NT2/D1 (cell line): ENCODE data around the gene MAGT1.

Experiments used
- DNase-seq: peaks from one replicate; pipeline ENCODE4 v3.0.0-alpha.2; 2011; ENCODE audit warnings: low read depth, low spot score
- H3K27me3 ChIP-seq: 2 replicates; pipeline ENCODE4 v1.6.0; 2011; ENCODE audit warnings: mild to moderate bottlenecking; ENCODE audit not compliant: insufficient read length, insufficient read depth
- H3K36me3 ChIP-seq: 2 replicates; pipeline ENCODE4 v1.6.1; 2011; ENCODE audit warnings: mild to moderate bottlenecking, low read length, mixed read lengths; ENCODE audit not compliant: insufficient read depth, insufficient read length
- H3K4me1 ChIP-seq: 2 replicates; pipeline ENCODE4 v1.5.1; 2011; ENCODE audit not compliant: insufficient read depth, insufficient read length
- H3K4me3 ChIP-seq: 2 replicates; pipeline ENCODE4 v1.5.1; 2011; ENCODE audit warnings: low read depth; ENCODE audit not compliant: insufficient read length
- H3K9ac ChIP-seq: 2 replicates; pipeline ENCODE4 v1.6.0; 2011; ENCODE audit warnings: low read depth; ENCODE audit not compliant: insufficient read length
- H3K9me3 ChIP-seq: 2 replicates; pipeline ENCODE4 v1.5.1; 2011; ENCODE audit warnings: mild to moderate bottlenecking, low read length; ENCODE audit not compliant: insufficient read depth
- SUZ12 ChIP-seq: IDR thresholded peaks from 2 replicates; pipeline ENCODE4 v1.6.1; 2011; ENCODE audit not compliant: insufficient read length, insufficient read depth; ENCODE audit errors: extremely low read depth
- YY1 ChIP-seq: IDR thresholded peaks from 2 replicates; pipeline ENCODE4 v1.6.1; 2011; ENCODE audit not compliant: insufficient read length, insufficient read depth
- ZNF274 ChIP-seq: IDR thresholded peaks from 2 replicates; pipeline ENCODE4 v1.6.1; 2011; ENCODE audit warnings: mild to moderate bottlenecking, low read depth, low read length

MAGT1 gene

GRCh38 chrX:77785486-77786364 is 109.5 kb downstream of the MAGT1 start, which contains the start of gene ATRX:
Gene ATRX (minus strand): TSS chrX:77786216. CDS start chrX:77786001, 215 bp downstream.
- peak; percentile 71 for DNase-seq
- no peaks in the 10 kb centered on the region for H3K27me3 ChIP-seq
- no peaks in the 10 kb centered on the region for H3K4me1 ChIP-seq

GRCh38 chrX:77779695-77780094 is 115.5 kb downstream of the MAGT1 start:
- Histone ChIP-seq H3K36me3 (peaks cover 8% of the 10 kb centered on the region), H3K9ac (no peak overlapping the region), H3K9me3 (no peaks in the 10 kb centered on the region), H3K4me3 (no peak overlapping the region), H3K4me1 (no peaks in the 10 kb centered on the region), H3K27me3 (no peaks in the 10 kb centered on the region)
- no peak for TF ChIP-seq SUZ12
- TF ChIP-seq YY1 = no peak
- TF ChIP-seq ZNF274 = no peak
- no peak for DNase-seq

More at GRCh38 chrX:77785486-77786364, 109.5 kb downstream of the MAGT1 start, which contains the start of gene ATRX:
- Histone ChIP-seq H3K9me3 (no peaks in the 10 kb centered on the region), H3K36me3 (peaks cover 8% of the 10 kb centered on the region), H3K9ac (peak within 1 kb of the TSS; percentile 99), H3K4me3 (peak within 1 kb of the TSS; percentile 92)
- TF ChIP-seq YY1 (peak; percentile 88), ZNF274 (no peak), SUZ12 (no peak)

- DNase-seq = no peak
- H3K36me3 ChIP-seq = no peaks in the 10 kb centered on the region
- no peaks in the 10 kb centered on the region for H3K4me1 ChIP-seq
- no peak overlapping the region for H3K4me3 ChIP-seq
- no peak for TF ChIP-seq YY1
- no peak for TF ChIP-seq ZNF274
- TF ChIP-seq SUZ12 = no peak
- H3K9me3 ChIP-seq = no peaks in the 10 kb centered on the region
- H3K9ac ChIP-seq = no peak overlapping the region
- H3K27me3 ChIP-seq = no peaks in the 10 kb centered on the region
These were observed 118.6 kb downstream of the MAGT1 start for GRCh38 chrX:77776659-77777058.
